Hematopoietic multipotent progenitor cell treated with erythropoietin and hydrocortisone succinate and interleukin-3 and kit ligand, for 15 days (in vitro differentiated cells): ENCODE results near the gene SRGAP1.
"Not testable (repeated sequence)": the region's sequence is repeated elsewhere in the genome, so short reads cannot be mapped to it uniquely, and the experiment has no call there.

Experiments
- DNase-seq: peaks from one replicate; pipeline ENCODE4 v3.0.0-alpha.2; 2015; ENCODE audit warnings: low spot score

Gene SRGAP1

DNA sequence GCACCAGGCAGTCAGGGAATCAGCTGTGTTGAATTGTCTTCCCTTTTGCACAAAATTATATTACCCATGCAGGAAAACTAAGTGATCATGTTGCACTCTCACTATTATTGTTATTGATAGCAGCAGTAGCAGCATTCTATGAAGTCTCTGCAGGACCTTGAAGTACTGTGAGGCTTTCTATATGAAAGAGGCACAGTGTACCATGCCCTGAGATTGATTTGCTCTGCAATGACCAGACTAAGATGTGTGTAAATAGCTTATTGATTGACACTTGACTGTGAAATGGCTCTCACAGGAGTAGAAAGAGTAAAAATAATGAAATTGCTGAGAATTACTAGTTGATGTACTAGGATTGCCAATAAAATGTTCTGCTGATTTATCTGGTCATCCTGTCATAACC lies 277.7 kb downstream of the SRGAP1 start:
- no peak for DNase-seq

- no peak for DNase-seq
These were observed 278.5 kb downstream of the SRGAP1 start for GRCh38 chr12:64122995-64123394.

GRCh38 chr12:64123448-64123847 lies 278.9 kb downstream of the SRGAP1 start:
- no peak for DNase-seq

GRCh38 chr12:64124511-64125197 lies 280.2 kb downstream of the SRGAP1 start:
- DNase-seq = no peak

GRCh38 chr12:64125913-64126312 lies 281.4 kb downstream of the SRGAP1 start:
- no peak for DNase-seq

DNA sequence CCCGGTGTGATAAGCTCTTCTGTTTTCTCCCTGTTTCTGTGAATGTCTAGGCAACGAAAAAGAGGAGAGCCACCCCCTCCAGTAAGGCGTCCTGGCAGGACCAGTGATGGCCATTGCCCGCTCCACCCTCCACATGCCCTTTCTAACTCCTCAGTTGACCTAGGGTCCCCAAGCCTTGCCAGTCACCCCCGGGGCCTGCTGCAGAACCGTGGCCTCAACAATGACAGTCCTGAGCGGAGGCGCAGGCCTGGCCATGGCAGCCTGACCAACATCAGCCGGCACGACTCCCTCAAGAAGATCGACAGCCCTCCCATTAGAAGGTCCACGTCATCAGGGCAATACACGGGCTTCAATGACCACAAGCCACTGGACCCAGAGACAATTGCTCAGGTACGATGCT lies 283.3 kb downstream of the SRGAP1 start:
- no peak for DNase-seq

DNA sequence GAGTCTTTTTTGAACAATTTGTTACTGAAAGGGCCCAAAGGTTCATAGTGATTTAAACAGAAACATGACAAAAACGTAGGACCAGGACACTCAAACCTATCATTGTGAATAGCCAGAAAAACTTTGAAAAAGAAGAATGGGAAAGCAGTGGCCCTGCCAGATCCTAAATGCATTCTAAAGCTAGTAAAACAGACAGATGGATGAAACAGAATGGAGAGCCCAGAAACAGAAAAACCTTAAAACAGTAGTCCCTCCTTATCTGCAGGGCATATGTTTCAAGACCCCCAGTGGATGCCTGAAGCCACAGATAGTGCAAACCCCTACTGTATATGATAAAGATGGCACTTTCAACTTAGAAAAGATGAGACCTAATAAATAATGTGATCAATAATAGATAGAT lies 283.9 kb downstream of the SRGAP1 start:
- DNase-seq = no peak

GRCh38 chr12:64130476-64130875 lies 286.0 kb downstream of the SRGAP1 start:
- not testable (repeated sequence) for DNase-seq

- not testable (repeated sequence) for DNase-seq
These were observed 287.0 kb downstream of the SRGAP1 start for GRCh38 chr12:64131456-64131855.

GRCh38 chr12:64132672-64133071 lies 288.2 kb downstream of the SRGAP1 start:
- not testable (repeated sequence) for DNase-seq

- DNase-seq = no peak
These were observed 292.6 kb downstream of the SRGAP1 start for GRCh38 chr12:64137117-64137516.

DNA sequence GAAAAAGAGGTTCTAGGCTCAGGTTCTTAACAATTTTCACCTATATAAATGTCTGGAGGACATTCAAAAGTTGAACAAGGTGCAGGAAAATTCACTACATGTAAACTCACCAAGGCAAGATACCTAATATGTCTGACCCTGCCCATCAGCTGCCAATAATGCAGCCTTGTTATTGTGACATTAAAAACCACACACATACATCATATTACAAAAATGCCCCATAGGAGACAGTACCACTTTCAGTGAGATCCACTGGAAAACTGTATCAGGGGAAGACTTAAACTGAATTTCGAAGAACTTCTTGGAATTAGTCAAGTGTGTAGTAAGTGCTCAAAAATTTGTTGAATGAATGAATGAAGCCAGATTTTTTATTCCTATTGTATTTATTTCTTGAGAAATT lies 294.5 kb downstream of the SRGAP1 start:
- no peak for DNase-seq

DNA sequence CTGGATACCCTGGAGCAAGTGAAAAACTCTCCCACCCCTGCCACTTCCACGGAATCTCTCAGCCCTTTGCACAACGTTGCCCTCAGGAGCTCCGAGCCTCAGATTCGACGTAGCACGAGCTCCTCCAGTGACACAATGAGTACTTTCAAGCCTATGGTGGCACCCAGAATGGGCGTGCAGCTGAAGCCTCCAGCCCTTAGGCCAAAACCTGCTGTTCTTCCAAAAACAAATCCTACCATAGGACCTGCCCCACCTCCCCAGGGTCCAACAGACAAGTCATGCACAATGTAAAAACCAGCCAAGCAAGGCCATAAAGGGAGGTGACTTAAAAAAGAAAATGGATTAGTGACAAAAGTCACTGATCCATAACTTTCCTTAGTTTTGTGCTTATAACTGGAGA lies 297.9 kb downstream of the SRGAP1 start:
- DNase-seq = no peak

GRCh38 chr12:64142784-64143183 lies 298.3 kb downstream of the SRGAP1 start:
- DNase-seq = no peak

DNA sequence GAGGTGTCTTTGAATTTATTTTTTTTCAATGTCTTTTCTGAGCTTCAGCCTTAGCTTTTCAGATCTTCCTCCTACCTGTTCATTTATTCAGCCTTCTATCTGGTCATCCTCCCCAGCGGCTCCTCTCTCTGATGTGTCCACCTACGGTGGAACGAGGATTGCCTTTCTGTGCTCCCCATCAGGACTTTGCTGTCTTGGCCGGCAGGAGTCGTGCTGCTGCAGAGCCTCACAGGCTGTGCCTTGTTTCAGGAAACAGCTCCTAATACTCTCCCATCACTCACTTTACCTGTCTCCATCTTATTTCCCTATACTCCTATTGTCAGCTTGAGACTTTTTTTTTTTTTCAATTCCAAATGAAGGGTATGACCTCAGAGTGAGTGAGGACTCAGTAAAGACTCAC lies 300.7 kb downstream of the SRGAP1 start:
- no peak for DNase-seq

GRCh38 chr12:64147011-64147631 lies 302.6 kb downstream of the SRGAP1 start:
- DNase-seq = no peak

DNA sequence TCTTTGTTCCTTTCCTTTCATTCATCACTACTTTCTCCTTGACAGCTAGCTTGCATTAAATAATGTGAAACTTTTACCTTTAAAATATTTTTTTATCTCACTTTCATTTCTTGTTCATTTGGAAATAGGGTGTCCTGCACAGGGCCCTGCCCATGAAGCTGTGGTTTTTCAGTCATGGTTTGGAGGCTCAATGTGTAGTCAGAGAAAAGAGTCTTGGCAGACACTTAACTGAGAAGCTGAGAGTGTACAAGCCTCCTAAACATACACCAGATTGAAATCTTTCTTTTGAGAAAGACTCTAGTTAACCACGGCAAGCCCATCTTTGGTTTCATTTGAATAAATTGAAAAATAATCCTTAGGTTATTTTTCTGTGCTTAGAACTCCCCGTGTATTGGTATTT lies 303.4 kb downstream of the SRGAP1 start:
- DNase-seq = no peak

GRCh38 chr12:64154677-64155076 lies 310.2 kb downstream of the SRGAP1 start:
- no peak for DNase-seq

GRCh38 chr12:64157110-64157509 lies 312.6 kb downstream of the SRGAP1 start:
- no peak for DNase-seq

DNA sequence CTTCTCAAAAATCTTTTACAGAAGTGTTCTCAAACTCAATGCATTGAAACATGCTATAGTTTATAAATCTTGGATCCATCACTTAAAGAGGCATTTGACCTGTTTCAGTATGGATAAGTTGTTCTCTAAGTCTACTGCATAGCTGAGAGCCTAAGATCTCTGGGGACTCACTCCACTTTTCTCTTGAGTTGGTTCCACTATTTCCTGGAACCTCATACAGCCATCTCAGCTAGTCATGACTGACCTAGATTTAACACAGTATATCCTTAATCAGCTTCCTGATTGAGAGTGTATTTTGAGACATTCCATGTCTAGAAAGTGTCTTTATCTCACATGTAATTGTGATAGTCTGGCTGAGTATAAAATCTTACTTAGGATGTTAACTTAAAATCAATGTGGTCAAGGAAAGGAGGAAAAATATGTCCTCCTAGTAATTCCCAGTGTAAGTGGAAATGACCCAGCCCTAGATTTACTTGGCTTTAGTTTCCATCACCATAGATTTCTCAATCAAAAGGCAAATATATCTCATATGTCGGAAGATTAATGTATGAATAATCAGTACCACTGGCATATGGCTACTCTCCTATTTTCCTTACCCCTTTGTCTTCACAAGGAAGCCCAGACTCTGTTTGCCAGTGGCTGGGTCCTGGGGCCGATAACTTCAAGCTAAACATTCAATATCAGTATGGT lies 315.7 kb downstream of the SRGAP1 start:
- DNase-seq = no peak

DNA sequence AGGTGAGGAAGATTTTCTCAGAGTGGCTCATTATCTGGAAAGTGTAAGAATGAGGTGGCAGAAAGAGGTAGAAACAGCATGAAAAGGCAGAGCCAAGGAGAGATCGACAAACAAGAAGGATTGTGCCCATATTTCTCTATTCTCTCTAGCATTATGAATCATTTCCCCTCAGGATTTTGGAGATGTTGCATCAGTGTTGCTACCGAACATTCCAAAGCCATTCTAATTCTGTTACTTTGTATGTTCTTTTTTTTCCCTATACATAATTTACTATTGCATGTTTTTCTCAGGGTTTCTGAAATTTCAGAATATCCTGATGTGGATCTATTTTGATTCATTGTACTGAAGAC lies 316.2 kb downstream of the SRGAP1 start:
- no peak for DNase-seq

GRCh38 chr12:64166606-64167005 lies 322.1 kb downstream of the SRGAP1 start:
- DNase-seq = not testable (repeated sequence)

DNA sequence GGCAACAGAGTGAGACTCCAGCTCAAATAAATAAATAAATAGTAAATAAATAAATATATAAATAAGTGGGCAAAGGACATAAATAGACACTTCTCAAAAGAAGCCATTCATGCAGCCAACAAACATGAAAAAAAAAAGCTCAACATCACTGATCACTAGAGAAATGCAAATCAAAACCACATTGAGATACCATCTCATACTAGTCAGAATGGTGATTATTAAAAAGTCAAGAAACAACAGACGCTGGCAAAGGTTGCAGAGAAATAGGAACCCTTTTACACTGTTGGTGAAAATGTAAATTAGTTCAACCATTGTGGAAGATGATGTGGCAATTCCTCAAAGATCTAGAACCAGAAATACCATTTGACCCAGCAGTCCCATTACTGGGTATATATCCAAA lies 322.5 kb downstream of the SRGAP1 start:
- DNase-seq = not testable (repeated sequence)

GRCh38 chr12:64170024-64170423 lies 325.5 kb downstream of the SRGAP1 start:
- no peak for DNase-seq
